Ectodermal cell (in vitro differentiated cells): ENCODE results near the gene GABBR2. TPM values are rescaled to one million over a fixed set of nuclear protein-coding genes. Genes with fewer than 3 reads are reported as not detected.
A peak's percentile ranks its signal among the peaks of the same experiment; 100 is the strongest.

Experiments used
- H3K27ac ChIP-seq: 2 replicates; pipeline ENCODE4 v1.7.0; 2013; ENCODE audit warnings: mild to moderate bottlenecking, low read depth, low read length; ENCODE audit not compliant: insufficient read depth, poor library complexity, severe bottlenecking
- H3K27me3 ChIP-seq: 2 replicates; pipeline ENCODE4 v1.7.0; 2013; ENCODE audit warnings: mild to moderate bottlenecking, low read length; ENCODE audit not compliant: insufficient read depth, control insufficient read depth, poor library complexity, severe bottlenecking
- H3K36me3 ChIP-seq: one replicate; pipeline ENCODE4 v1.7.0; 2013; ENCODE audit warnings: low read length; ENCODE audit not compliant: control insufficient read depth, insufficient read depth
- H3K4me1 ChIP-seq: one replicate; pipeline ENCODE4 v1.7.0; 2013; ENCODE audit warnings: low read length; ENCODE audit not compliant: control insufficient read depth, insufficient read depth
- H3K4me3 ChIP-seq: 2 replicates; pipeline ENCODE4 v1.7.0; 2013; ENCODE audit warnings: low read depth, low read length, control low read depth; ENCODE audit not compliant: insufficient read depth
- H3K9me3 ChIP-seq: 2 replicates; pipeline ENCODE4 v1.7.0; 2013; ENCODE audit warnings: mild to moderate bottlenecking, low read length, moderate library complexity; ENCODE audit not compliant: control insufficient read depth
- WGBS, 2 experiments: methylation state at CpG; one replicate each; pipeline ENCODE4 v1.1.7; 2013; ENCODE audit warnings: missing lambda C conversion rate in 2 of 2; 5-methylcytosine and 5-hydroxymethylcytosine counted together
- polyA plus RNA-seq, 4 experiments: library from polyadenylated mRNA; stranded (reverse); fragments of 50-300 nt; gene quantifications; one replicate each; pipeline ENCODE4 v1.2.3, GENCODE V29; 2013

GABBR2 gene
- 1.3 TPM for polyA plus RNA-seq (2013, experiment 1 of 4)
- polyA plus RNA-seq (2013, experiment 2 of 4): 0.43 TPM
- polyA plus RNA-seq (2013, experiment 3 of 4): 0.32 TPM
- 0.41 TPM for polyA plus RNA-seq (2013, experiment 4 of 4)

- Histone ChIP-seq H3K27me3 (peaks cover 85% of the 10 kb centered on the region), H3K36me3 (no peaks in the 10 kb centered on the region), H3K27ac (no peak within 1 kb of the TSS), H3K4me3 (peak within 1 kb of the TSS; percentile 32), H3K4me1 (peaks cover 12% of the 10 kb centered on the region), H3K9me3 (no peaks in the 10 kb centered on the region)
- 3% methylated on average over 111 of the region's 111 CpGs for WGBS, 2 experiments
Measured at GRCh38 chr9:98708933-98709911, at the start of gene GABBR2. Gene GABBR2 (minus strand): TSS chr9:98708935. CDS start chr9:98708737, 198 bp downstream.

DNA sequence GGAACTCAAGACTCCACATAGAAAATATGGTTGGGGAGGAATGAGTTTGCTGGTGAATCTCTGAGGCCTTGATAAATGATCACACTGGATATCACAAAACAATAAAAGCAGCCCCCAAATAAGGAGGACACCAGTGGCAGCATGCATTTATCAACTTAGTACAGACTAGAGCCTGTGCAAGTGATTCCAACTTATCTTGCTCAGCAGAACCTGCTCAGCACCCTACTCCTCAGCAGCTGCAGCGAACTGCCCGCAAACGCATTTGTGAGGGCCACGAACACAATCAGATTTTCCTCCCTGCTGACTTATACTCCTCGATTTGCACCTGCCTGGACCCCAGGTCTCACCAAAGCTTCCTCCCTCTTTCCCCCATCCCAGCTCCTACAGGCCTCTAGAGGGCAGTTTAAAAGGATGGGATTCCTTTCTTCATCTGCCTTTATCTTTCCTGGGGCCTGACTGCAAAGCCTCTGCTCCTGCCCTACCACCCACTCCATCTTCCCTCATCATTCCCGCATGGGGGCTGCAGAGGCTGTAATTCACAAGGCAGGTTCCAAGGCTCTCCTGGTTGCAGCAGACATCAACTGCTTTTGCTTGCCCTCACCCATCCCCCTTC lies 46.4 kb upstream of the GABBR2 start:
- H3K27ac ChIP-seq: no peak overlapping the region
- 90 to 93% methylated on average over 6 of the region's 6 CpGs for WGBS, 2 experiments
- peaks cover 23% of the 10 kb centered on the region for H3K36me3 ChIP-seq

GRCh38 chr9:98751210-98751609 lies 42.5 kb upstream of the GABBR2 start:
- Histone ChIP-seq H3K27me3 (no peaks in the 10 kb centered on the region), H3K4me3 (no peak overlapping the region), H3K9me3 (no peaks in the 10 kb centered on the region), H3K4me1 (no peaks in the 10 kb centered on the region), H3K27ac (no peak overlapping the region), H3K36me3 (peaks cover 22% of the 10 kb centered on the region)
- WGBS, 2 experiments: 95 to 96% methylated on average over 2 of the region's 2 CpGs

More for the DNA sequence above, 46.4 kb upstream of the GABBR2 start:
- Histone ChIP-seq H3K4me3 (no peak overlapping the region), H3K9me3 (no peaks in the 10 kb centered on the region), H3K27me3 (no peaks in the 10 kb centered on the region), H3K4me1 (no peaks in the 10 kb centered on the region)

GRCh38 chr9:98750364-98751060 lies 41.8 kb upstream of the GABBR2 start:
- Histone ChIP-seq H3K27me3 (no peaks in the 10 kb centered on the region), H3K9me3 (no peaks in the 10 kb centered on the region), H3K4me3 (no peak overlapping the region), H3K36me3 (peaks cover 15% of the 10 kb centered on the region), H3K27ac (no peak overlapping the region), H3K4me1 (no peaks in the 10 kb centered on the region)
- 94 to 95% methylated on average over 5 of the region's 5 CpGs for WGBS, 2 experiments

DNA sequence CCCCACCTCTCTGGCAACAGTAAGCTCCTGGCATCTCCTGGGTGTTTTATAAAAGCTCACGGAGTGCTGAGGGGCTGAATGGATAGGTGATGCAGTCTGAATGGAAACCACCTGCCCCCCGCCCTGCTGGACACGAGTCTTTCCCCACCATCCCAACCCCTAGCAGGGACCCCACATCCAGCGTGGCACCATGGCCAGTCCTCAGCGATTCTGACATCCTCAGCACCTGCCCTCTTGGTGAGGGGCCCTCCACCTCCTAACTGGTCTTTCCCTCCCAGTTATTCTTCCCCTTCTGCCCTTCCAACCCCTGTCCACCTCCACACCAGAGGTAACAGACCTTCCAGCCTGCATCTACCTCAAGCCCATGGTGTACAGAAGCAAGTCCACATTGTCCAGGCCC lies 38.7 kb upstream of the GABBR2 start:
- H3K4me3 ChIP-seq: no peak overlapping the region
- no peak overlapping the region for H3K27ac ChIP-seq
- no peaks in the 10 kb centered on the region for H3K4me1 ChIP-seq
- whole genome bisulfite sequencing, 2 experiments: 95 to 97% methylated on average over 5 of the region's 5 CpGs
- H3K27me3 ChIP-seq: no peaks in the 10 kb centered on the region
- H3K9me3 ChIP-seq: no peaks in the 10 kb centered on the region
- H3K36me3 ChIP-seq: peaks cover 21% of the 10 kb centered on the region

- Histone ChIP-seq H3K36me3 (peaks cover 21% of the 10 kb centered on the region), H3K27me3 (no peaks in the 10 kb centered on the region), H3K9me3 (no peaks in the 10 kb centered on the region), H3K27ac (no peak overlapping the region), H3K4me1 (no peaks in the 10 kb centered on the region), H3K4me3 (no peak overlapping the region)
- 94 to 95% methylated on average over 7 of the region's 7 CpGs for WGBS, 2 experiments
Measured at GRCh38 chr9:98745470-98745869, 36.7 kb upstream of the GABBR2 start.

- H3K4me3 ChIP-seq: no peak overlapping the region
- peaks cover 12% of the 10 kb centered on the region for H3K36me3 ChIP-seq
- no peaks in the 10 kb centered on the region for H3K27me3 ChIP-seq
- H3K27ac ChIP-seq: no peak overlapping the region
- WGBS, 2 experiments: 95 to 97% methylated on average over 14 of the region's 14 CpGs
- no peaks in the 10 kb centered on the region for H3K9me3 ChIP-seq
- H3K4me1 ChIP-seq: no peaks in the 10 kb centered on the region
Measured at GRCh38 chr9:98743818-98744611, 35.3 kb upstream of the GABBR2 start.

GRCh38 chr9:98743329-98743728 lies 34.6 kb upstream of the GABBR2 start:
- Histone ChIP-seq H3K27ac (no peak overlapping the region), H3K27me3 (no peaks in the 10 kb centered on the region), H3K4me1 (no peaks in the 10 kb centered on the region), H3K9me3 (no peaks in the 10 kb centered on the region), H3K4me3 (no peak overlapping the region), H3K36me3 (peaks cover 12% of the 10 kb centered on the region)
- WGBS, 2 experiments: 87 to 92% methylated on average over 2 of the region's 2 CpGs

- WGBS, 2 experiments: 90 to 92% methylated on average over 9 to 10 of the region's 10 CpGs
- no peaks in the 10 kb centered on the region for H3K27me3 ChIP-seq
- no peaks in the 10 kb centered on the region for H3K4me1 ChIP-seq
- H3K9me3 ChIP-seq: no peaks in the 10 kb centered on the region
- no peak overlapping the region for H3K27ac ChIP-seq
- no peak overlapping the region for H3K4me3 ChIP-seq
- H3K36me3 ChIP-seq: peaks cover 12% of the 10 kb centered on the region
Measured at GRCh38 chr9:98742325-98743280, 33.9 kb upstream of the GABBR2 start.
